Heart left ventricle (tissue), 16 donors: ENCODE data around the gene GSG1L. TPM values are rescaled to one million over a fixed set of nuclear protein-coding genes. Genes with fewer than 3 reads are reported as not detected.

Experiments used
- ATAC-seq, 4 donors: fragments of 200-7000 bp; cut with Tn5 transposase; one replicate each; pipeline ENCODE4 v1.9.1; 2020 to 2022; ENCODE audit warnings: moderate library complexity in 4 of 4, mild to moderate bottlenecking in 3 of 4, moderate number of reproducible peaks in 1 of 4
- DNase-seq, 5 donors: peaks; one replicate each; pipeline ENCODE4 v3.0.0-alpha.2; 2020
- H3K27ac ChIP-seq, 12 donors: fragments of 200-600 bp; sonication (generic) in 4 of 12; one replicate each; pipeline versions ENCODE4 v1.5.0 to v1.8.0; 2016 to 2022; ENCODE audit warnings: mild to moderate bottlenecking in 2 of 12
- H3K27me3 ChIP-seq, 9 donors: fragments of 200-600 bp; sonication (generic) in 2 of 9; one replicate each; pipeline versions ENCODE4 v1.5.1 to v1.8.0; 2016 to 2022; ENCODE audit warnings: mild to moderate bottlenecking in 3 of 9
- H3K36me3 ChIP-seq, 9 donors: fragments of 200-600 bp; sonication (generic) in 2 of 9; one replicate each; pipeline versions ENCODE4 v1.5.0 to v1.8.0; 2018 to 2022; ENCODE audit warnings: mild to moderate bottlenecking in 2 of 9
- H3K4me1 ChIP-seq, 12 donors: fragments of 200-600 bp; sonication (generic) in 4 of 12; one replicate each; pipeline versions ENCODE4 v1.5.0 to v1.8.0; 2016 to 2022; ENCODE audit warnings: mild to moderate bottlenecking in 3 of 12
- H3K4me3 ChIP-seq, 12 donors: fragments of 200-600 bp; sonication (generic) in 4 of 12; one replicate each; pipeline versions ENCODE4 v1.5.0 to v1.8.0; 2017 to 2022; ENCODE audit warnings: mild to moderate bottlenecking in 9 of 12, moderate library complexity in 4 of 12
- H3K9me3 ChIP-seq, 12 donors: fragments of 200-600 bp; sonication (generic) in 4 of 12; one replicate each; pipeline versions ENCODE4 v1.5.0 to v1.8.0; 2016 to 2022; ENCODE audit warnings: mild to moderate bottlenecking in 1 of 12
- POLR2A ChIP-seq, 2 donors: fragments of 450-650 bp; IDR thresholded peaks; one replicate each; pipeline ENCODE4 v1.6.1; 2017; ENCODE audit warnings: antibody characterized with exemption in 2 of 2, mild to moderate bottlenecking in 2 of 2, moderate library complexity in 2 of 2
- WGBS, 4 donors: extraction: QIAGEN DNeasy Blood & Tissue Kit in 2 of 4; methylation state at CpG; one replicate each; pipeline versions ENCODE4 v1.1.5 to v1.1.7; 2013 to 2018; 5-methylcytosine and 5-hydroxymethylcytosine counted together
- intact Hi-C, 10 donors: fragments of 100-400 bp; cut with DNase I; formaldehyde crosslinking; loops; one replicate each; pipeline versions ENCODE4 v1.11.1 to v1.14.2; 2022
- polyA plus RNA-seq, 2 donors: library from polyadenylated mRNA; stranded (reverse); fragments of 200-250 nt; gene quantifications; one replicate each; pipeline ENCODE4 v1.2.3, GENCODE V29; 2013
- total RNA-seq, 9 donors: library from RNA; depleted of rRNA in 2 of 9; stranded (reverse); fragments of >200 nt in 2 of 9; fragmentation: NEBNext Ultra II Directional in 3 of 9; extraction: Animal tissue kit (Norgen Biotek cat#: 25700) in 3 of 9; gene quantifications; one replicate each; pipeline versions ENCODE4 v1.1.0 to v1.2.4, GENCODE V29; 2016 to 2023
- TF ChIP-seq, protein P1 (sequence below), 12 donors: fragments of 200-600 bp; sonication (generic) in 4 of 12; IDR thresholded peaks; one replicate each; pipeline versions ENCODE4 v1.5.0 to v1.8.0; 2018 to 2022; ENCODE audit warnings: antibody characterized with exemption in 12 of 12, mild to moderate bottlenecking in 5 of 12
- donor health status: ischemic (EF 13 %, LVEDD 7.1; RV severe dilation, severe dysfunction).
- donor health status: healthy with polysubstance abuse.
- donor health status: DM: no; HTN: yes; CAD: no.
- donor health status: DM: no; HTN: no; CAD: no.
- donor health status: ischemic (EF 25% LVEDD 6.9; RV normal size, moderate dysfunction).
- donor health status: ischemic (EF 25% LVEDD 5.7; RV mildly dilated, moderate dysfunction).
- donor health status: healthy.
- donor health status: DM: yes; HTN: yes; CAD: no.
- donor health status: ischemic (EF 35%, LVEDD 5.7; RV mildly dilated, moderate dysfunction).
- donor health status: nonischemic (EF 11% LVEDD 7.7; RV severe dilation, severe dysfunction).
- donor health status: DM: yes; HTN: yes; CAD: no.
- donor health status: PGD.
- donor health status: ischemic (EF 29% LVEDD 5.4; RV normal size, mild dysfunction).
- donor health status: nonischemic (EF 23%, LVEDD 6.1; RV moderate dilation, normal function).

GSG1L gene
- total and polyA plus RNA-seq, 11 donors, result 0.11 to 8.7 (median 1.8) TPM; not detected in 4

DNA sequence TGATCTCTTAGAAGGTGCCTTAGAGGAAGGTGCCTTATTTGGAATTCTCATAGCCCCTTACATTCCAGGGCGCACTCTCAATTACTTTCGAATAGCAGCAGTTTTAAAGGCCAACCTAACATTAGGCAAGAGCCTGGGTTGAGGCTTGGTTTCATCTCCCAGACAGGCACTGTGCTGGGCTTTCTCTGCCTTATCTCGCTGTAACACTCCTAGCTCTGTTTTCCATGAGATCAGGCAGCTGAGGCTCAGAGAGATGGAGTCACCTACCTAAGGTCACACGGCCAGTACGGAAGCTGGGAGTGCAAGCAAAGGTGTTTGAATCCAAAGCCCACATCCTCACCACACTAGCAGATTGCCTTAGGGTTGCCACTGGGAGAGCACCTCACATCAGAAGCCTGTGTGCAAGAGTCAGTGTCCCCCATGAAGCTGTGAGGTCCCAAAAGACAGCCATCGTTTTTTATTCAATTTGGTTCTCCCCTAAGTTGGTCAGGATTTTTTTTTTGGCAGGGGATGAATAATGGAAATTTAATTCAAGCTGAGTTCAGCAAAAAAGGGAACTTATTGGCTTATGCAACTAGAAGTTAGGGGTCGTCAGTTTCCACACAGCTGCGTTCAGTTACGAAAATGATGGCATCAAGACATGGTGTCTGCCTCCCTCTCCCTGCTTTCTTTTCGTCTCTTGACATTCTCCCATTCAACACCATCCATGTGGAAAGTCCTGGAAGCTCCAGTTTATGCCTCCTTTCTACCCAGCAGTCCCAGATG lies 307.1 kb downstream of the GSG1L start:
- intact Hi-C loops, result no loop called here
- no peak overlapping the region for H3K4me3 ChIP-seq
- no peaks in the 10 kb centered on the region for H3K9me3 ChIP-seq
- H3K36me3 ChIP-seq, result peaks cover 0 to 33% (median 15%) of the 10 kb centered on the region in 9 donors
- no peaks in the 10 kb centered on the region for H3K27me3 ChIP-seq
- TF ChIP-seq, protein P1, sequence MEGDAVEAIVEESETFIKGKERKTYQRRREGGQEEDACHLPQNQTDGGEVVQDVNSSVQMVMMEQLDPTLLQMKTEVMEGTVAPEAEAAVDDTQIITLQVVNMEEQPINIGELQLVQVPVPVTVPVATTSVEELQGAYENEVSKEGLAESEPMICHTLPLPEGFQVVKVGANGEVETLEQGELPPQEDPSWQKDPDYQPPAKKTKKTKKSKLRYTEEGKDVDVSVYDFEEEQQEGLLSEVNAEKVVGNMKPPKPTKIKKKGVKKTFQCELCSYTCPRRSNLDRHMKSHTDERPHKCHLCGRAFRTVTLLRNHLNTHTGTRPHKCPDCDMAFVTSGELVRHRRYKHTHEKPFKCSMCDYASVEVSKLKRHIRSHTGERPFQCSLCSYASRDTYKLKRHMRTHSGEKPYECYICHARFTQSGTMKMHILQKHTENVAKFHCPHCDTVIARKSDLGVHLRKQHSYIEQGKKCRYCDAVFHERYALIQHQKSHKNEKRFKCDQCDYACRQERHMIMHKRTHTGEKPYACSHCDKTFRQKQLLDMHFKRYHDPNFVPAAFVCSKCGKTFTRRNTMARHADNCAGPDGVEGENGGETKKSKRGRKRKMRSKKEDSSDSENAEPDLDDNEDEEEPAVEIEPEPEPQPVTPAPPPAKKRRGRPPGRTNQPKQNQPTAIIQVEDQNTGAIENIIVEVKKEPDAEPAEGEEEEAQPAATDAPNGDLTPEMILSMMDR (IDR thresholded peaks at IDR 0.05), result no peak
- TF ChIP-seq POLR2A (IDR thresholded peaks at IDR 0.05), result no peak
- peaks cover 0 to 12% (median 0%) of the 10 kb centered on the region in 12 donors for H3K4me1 ChIP-seq
- DNase-seq (no peak), ATAC-seq (no peak)
- WGBS, 4 donors, result 87 to 93% (median 90%) methylated on average over 10 of the region's 10 CpGs
- no peak overlapping the region for H3K27ac ChIP-seq

DNA sequence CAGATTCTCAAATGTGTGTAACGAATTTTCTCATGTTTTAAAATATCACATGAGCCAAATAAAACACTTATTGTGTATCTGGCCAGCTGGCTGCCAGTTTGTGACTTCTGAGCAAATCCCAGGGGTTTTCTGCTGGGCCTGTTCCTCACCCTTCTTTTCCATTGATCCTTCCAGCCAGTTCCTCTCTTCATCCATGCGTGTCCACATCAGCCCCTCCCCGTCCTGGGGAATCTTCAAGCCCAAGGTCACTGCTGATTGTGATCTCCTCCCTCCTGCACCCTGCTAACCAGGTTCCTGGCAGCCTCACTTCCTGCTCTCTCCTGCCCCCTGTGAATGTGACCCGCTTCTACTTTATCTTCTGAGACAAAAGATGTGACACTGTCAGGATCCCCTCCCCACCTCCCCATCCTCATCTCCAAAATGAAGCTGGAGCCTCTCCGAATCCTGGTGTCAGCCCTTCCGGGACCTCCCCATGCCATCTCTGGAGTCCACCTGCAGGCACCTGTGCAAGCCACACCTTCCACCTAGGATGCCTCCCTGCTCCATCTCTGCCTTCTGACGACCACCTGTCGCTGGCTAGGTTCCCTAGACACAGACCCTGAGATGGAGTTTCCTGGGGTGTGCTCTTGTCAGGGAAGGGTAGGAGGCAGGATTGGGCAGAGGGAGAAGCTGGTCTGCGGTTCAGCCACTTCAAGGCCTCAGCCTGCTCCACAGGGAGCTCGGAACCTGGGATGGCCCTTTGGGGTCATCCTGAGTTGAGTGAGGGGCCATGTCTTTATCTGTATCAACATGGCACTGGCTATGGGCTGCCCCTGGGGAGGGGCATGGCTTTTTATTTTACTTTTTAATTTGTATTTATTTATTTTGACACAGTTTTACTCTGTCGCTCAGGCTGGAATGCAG lies 308.5 kb downstream of the GSG1L start:
- H3K4me1 ChIP-seq, result peaks cover 0 to 8% (median 0%) of the 10 kb centered on the region in 12 donors
- no peak for TF ChIP-seq POLR2A (IDR thresholded peaks at IDR 0.05)
- TF ChIP-seq, protein P1 (IDR thresholded peaks at IDR 0.05), result no peak
- DNase-seq (no peak), ATAC-seq (no peak)
- H3K27me3 ChIP-seq, result no peaks in the 10 kb centered on the region
- H3K4me3 ChIP-seq, result no peak overlapping the region
- WGBS, 4 donors, result 89 to 92% (median 91%) methylated on average over 11 of the region's 11 CpGs
- no peak overlapping the region for H3K27ac ChIP-seq
- H3K9me3 ChIP-seq, result no peaks in the 10 kb centered on the region
- peaks cover 0 to 39% (median 13%) of the 10 kb centered on the region in 9 donors for H3K36me3 ChIP-seq
- intact Hi-C loops, result no loop called here

DNA sequence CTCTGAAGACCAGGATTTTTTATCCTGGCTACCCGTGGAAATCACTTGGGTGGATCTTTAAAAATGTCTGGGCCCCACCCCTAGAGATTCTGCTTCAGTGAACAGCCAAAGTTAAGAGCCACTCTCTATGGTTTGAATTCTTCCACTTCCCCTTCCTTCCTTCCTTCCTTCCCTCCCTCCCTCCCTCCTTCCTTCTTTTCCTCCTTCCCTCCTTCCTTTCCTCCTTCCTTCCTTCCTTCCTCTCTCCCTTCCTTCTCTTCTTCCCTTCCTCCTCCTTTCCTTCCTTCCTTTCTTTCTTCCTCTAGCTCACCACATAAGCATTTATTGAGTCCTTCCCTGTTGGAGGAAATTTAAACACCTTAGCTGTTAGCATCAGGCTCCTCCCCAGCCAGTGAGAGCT lies 310.0 kb downstream of the GSG1L start:
- TF ChIP-seq, protein P1 (IDR thresholded peaks at IDR 0.05), result no peak
- TF ChIP-seq POLR2A (IDR thresholded peaks at IDR 0.05), result no peak
- WGBS, 4 donors, result 62 to 91% (median 75%) methylated on average over 1 of the region's 1 CpG
- Histone ChIP-seq H3K27me3 (no peaks in the 10 kb centered on the region), H3K4me3 (no peak overlapping the region), H3K27ac (no peak overlapping the region), H3K9me3 (no peaks in the 10 kb centered on the region), H3K36me3 (peaks cover 0 to 37% (median 15%) of the 10 kb centered on the region in 9 donors), H3K4me1 (peaks cover 0 to 5% (median 0%) of the 10 kb centered on the region in 12 donors)
- ATAC-seq (no peak), DNase-seq (no peak)
- intact Hi-C loops, result no loop called here

DNA sequence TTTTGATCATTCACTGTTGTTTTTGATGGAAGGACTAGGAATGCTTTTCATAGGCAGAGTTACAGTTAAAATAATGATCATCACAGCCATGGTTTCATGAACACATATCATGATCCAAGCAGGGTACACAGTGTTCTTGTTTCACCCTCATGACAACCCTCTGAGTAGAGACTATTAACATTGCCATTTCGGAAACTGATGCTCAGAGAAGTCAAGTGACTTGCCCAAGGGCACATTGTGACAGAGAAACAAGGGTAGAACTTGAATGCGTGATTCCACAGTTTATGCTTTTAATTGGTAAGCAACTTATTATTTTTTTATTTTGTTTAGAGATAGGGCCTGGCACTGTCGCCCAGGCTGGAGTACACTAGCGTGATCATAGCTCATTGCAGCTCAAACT lies 311.3 kb downstream of the GSG1L start:
- Histone ChIP-seq H3K4me3 (no peak overlapping the region), H3K36me3 (peaks cover 0 to 31% (median 10%) of the 10 kb centered on the region in 9 donors), H3K27ac (no peak overlapping the region), H3K4me1 (peaks cover 0 to 6% (median 0%) of the 10 kb centered on the region in 12 donors), H3K27me3 (no peaks in the 10 kb centered on the region), H3K9me3 (no peaks in the 10 kb centered on the region)
- no peak for ATAC-seq
- 93 to 99% (median 97%) methylated on average over 4 of the region's 4 CpGs for WGBS, 4 donors
- no peak for DNase-seq
- TF ChIP-seq, protein P1 (IDR thresholded peaks at IDR 0.05), result no peak
- TF ChIP-seq POLR2A (IDR thresholded peaks at IDR 0.05), result no peak
- intact Hi-C loops, result no loop called here
